GM18505 (cell line): ENCODE measurements around the gene FAM171A2.

ENCODE experiments used
- ATAC-seq: cut with Tn5 transposase; IDR thresholded peaks from one replicate; pipeline ENCODE4 v1.9.1; 2021; ENCODE audit not compliant: unreplicated experiment
- POLR2A ChIP-seq: IDR thresholded peaks from 4 replicates; pipeline ENCODE4 v1.6.1; 2011; ENCODE audit warnings: borderline replicate concordance; ENCODE audit not compliant: insufficient read depth, insufficient read length; ENCODE audit errors: extremely low read depth

FAM171A2 gene

DNA sequence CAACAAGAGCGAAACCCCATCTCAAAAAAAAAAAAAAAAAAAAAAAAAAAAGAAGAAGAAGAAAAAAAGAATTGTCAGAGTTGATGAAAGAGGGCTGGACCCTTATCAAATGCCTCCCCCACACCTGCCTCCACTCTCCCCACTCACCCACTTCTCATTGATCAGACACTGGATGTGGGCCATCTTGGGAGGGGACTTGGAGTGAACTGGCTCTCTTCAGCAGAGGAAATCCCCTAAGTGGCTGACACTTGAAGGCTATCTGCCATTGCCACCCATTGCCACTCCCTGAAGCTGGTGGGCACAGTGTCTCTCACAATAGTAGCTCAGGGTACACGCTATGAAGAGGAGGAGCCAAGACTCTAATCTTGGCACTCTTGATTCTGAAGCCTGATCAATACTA is 24.2 kb upstream of the FAM171A2 start:
- ATAC-seq: no peak

DNA sequence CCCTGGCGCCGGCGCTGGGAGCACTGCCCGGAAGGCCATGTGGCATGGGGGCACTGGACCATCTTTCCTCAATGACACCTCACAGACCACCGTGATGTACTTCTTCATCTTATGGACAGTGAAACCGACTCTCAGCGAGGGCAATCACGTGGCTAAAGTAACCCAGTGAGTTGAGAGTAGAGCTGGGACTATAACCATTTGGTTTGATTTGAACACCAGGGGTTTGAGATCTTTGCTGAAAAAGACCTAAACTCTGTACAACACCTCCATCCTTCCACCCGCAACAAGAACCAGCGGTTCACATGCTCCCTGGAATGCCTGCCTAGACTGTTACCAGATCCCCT is 22.5 kb upstream of the FAM171A2 start:
- no peak for ATAC-seq
- TF ChIP-seq POLR2A: no peak

More for the DNA sequence above, 24.2 kb upstream of the FAM171A2 start:
- no peak for TF ChIP-seq POLR2A

DNA sequence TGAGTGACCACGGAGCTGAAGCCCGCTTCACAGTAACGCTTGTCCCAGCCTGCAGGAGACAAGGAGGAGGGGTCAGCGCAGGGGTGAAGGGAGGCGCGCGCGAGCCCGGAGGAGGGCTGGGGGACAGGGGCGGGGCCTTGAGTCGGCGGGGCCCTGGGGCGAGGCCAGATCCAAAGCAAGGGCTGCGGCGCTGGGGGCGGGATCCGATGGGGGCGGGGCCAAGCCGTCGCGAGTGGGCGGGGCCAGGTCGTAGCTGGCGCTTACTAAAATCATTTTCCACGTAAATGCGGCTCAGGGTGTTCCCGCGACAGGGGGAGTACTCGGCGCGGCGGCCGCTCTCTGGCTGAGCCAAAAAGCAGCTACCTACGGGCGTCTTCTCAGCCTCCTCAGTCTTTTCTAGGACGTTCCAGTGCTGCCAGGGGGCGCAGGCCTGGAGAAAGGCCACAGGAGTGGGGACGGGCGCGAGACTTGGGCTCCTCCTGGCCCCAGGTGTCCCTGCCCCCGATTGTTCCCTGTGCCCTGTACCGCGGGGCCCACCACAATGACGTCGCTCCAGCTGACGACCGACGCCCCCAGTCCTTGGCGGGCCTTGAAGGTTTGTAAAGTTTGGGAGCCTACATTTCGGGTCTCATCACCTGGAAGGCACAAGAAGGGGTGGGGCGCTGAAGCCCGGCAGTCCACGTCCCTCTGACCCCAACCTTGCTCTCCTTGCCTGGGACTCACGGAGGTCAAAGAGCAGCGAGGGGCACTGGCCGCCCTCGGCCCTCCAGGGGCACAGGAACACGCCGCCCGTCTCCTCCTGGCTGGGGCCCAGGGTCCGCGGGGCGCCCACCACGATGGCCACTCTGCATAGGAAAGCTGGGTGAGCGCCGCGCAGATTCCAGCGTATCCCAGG is 21.9 kb upstream of the FAM171A2 start:
- no peak for ATAC-seq
- no peak for TF ChIP-seq POLR2A

DNA sequence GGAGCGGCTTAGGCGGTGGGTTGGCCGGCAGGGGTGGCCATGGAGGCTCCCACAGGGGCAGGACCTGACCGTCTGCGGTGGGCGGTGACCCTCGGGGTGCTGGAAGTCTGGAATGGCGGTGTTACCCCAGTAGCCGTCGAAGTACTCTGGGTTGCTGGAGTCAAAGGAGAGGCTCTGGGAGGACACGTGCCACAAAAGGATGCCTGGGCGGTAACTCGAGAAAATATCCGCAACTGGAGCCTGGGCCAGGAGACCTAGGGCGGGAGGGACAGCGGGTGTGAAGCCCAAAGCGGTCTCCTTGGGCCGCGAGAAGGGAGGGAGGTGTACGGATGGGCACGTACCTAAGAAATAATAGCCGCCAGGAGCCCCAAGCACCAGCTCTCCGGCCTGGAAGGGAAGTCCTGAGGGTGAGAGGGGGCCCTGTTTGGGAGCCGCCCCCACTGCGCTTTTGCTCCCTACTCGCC is 21.2 kb upstream of the FAM171A2 start:
- no peak for ATAC-seq

DNA sequence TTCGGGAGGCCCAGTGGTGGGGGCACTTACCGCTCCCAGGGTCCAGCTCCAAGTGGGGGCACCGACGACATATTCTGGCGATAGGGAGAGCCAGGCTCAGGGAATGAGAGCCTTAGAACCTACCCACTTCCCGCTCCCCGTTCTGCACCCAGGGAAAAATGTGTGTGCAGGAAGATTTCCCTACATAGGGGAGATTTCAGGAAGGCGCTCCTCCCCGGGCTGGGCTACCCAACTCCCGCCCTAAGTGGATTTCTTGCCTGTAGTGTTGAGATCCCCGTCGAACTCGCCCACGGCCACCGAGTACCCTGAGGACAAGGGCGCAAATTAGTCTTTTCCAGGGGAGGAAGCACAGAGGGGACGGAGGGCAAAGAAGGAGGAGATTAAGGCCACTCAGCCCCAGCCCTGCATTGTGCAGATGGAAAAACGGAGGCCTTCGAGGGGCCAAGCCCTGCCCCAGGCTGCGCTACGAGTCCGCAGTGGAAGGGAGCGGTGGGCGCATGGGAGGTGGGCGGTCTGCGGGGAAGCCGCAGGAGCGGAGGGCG is 20.7 kb upstream of the FAM171A2 start:
- no peak for TF ChIP-seq POLR2A
- no peak for ATAC-seq

More for the DNA sequence above, 21.2 kb upstream of the FAM171A2 start:
- no peak for TF ChIP-seq POLR2A

DNA sequence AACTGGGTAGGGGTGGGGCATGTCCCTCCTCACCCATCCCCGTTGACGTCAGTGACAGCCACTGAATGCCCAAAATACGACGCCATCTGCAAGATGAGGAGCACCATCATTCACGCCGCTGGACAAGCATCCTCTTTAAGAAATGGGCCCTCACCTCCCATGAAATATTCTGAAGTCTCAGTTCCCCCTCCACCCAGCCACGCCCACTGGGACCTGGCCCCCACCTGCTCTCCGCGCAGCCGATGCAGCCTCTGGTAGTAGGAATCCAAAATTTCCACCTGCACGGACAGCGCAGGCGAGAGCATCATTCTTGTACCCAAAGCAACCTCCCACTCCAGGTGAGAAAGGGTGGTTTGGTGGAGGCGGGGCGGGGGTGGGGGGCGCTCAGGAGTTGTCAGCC is 20.2 kb upstream of the FAM171A2 start:
- ATAC-seq: no peak

DNA sequence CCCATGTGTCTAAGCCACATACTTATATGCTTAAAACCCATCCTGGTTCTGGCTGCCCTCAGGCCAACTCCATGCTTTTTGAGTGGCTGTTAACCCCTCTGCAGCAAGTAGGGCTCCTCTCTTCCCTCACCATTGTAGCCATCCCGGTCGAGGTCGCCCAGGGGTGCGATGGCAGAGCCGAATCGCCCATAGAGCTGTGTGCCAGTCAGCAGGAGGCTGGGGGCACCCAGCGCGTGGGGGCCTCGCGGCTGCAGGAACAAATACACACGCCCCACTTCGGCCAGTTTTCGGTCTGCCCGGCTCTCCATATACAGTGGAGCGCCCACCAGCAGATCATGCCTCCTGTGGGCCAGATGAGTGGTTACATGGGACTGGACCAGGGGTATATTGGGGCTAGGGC is 19.7 kb upstream of the FAM171A2 start:
- ATAC-seq: no peak
- TF ChIP-seq POLR2A: no peak

More for the DNA sequence above, 20.2 kb upstream of the FAM171A2 start:
- no peak for TF ChIP-seq POLR2A

DNA sequence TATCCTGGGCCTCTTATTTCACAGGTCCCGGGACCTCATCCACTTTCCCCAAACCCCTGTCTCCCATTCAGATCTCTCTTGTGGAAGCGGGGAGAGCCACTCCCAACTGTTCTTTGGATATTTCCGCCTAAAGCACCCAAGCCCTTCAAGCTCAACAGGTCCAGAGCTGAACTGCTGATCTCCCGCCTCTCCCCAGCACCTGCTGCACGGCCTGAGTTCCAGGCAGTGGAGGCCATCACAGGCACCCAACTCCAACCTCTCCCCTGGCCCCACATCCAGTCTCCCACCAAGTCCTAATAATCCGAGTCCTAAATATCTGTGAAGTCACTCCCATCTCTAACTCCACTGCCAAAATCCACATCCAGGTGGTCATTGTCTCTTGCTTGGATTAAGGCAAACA is 19.3 kb upstream of the FAM171A2 start:
- TF ChIP-seq POLR2A: no peak
- ATAC-seq: no peak

DNA sequence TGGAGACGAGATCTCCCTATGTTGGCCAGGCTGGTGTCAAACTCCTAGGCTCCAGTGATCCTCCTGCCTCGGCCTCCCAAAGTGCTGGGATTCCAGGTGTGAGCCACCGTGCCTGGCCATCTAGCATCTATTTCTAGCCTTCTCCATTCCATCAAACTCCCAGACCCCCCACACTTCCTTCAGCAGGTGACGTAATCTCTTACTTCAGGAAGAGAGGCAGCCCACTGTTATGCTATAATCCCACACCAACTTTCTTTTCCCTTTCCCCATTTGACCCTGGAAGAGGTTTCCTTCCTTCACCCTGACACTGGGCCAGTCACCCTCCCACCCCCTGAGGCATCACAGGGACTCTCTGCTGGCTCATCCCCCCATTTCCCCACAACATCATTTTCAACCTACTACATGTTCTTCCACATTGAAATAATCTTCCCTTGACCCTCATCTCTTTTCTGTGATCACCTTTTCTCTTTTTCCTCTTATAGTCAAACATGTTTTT is 18.2 kb upstream of the FAM171A2 start:
- no peak for ATAC-seq
- no peak for TF ChIP-seq POLR2A

DNA sequence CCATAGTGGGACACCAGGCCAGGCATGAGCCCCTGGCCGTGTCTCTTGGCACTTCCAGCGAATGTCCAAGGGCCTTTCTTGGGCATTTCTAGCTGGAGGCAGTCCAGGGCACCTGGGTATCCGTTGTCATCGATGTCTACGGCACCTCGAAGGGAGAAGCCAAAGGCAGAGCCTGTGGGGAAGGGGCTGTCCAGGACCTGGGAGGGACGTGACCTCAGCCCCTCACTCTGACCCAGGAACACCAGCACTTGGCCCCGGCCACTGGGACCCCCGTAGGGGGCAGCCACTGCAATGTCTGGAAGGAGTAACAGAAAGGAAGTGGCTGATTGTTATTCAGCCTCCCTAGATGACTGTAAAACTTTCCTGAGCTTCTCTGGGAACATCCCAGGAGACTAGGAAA is 17.1 kb upstream of the FAM171A2 start:
- TF ChIP-seq POLR2A: no peak
- no peak for ATAC-seq

DNA sequence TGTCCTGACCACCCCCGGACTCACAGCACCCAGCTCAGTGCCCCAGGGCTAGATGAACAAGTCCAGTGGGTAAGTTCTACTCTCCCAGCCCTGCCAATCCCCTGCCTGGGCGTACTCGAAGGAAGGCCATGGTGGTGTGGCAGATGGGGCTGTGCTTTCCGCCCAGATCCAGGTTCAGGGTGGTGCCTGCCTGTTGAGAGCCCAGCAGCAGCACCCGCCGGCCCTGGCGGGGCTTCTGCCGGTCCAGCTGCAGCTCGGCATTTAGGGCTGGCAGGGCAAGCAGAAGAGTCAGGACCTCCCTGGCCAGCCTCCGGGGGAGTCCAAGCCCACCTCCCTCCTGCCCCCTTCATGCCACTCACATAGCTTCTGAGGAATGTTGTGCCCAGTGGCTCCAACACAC is 16.2 kb upstream of the FAM171A2 start:
- ATAC-seq: no peak
- no peak for TF ChIP-seq POLR2A

DNA sequence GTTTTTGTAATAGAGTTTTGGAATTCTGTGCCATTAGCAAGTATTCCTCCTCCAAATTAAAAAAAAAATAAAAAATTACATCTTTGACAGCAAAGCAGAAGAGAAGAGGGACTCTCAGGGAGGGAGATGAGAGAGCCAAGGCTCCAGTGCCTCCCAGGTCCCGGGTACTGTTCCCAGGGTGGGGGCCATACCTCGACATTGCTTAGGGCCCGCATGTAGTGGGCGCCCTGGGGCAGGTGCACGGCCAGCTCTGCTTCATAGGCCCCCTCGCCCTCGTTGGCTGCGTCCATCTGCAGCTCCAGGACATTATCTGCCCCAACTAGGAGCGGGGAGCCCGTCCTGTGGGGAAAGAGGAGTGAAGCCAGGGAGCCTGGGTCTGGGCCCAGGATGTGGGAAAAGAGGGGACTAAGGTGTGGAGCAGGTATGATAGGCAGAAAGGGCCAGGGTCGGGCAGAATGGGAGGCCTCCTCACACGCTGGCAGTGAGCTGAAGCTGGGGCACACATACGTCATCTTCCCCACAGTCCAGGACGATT is 14.6 kb upstream of the FAM171A2 start:
- no peak for TF ChIP-seq POLR2A

DNA sequence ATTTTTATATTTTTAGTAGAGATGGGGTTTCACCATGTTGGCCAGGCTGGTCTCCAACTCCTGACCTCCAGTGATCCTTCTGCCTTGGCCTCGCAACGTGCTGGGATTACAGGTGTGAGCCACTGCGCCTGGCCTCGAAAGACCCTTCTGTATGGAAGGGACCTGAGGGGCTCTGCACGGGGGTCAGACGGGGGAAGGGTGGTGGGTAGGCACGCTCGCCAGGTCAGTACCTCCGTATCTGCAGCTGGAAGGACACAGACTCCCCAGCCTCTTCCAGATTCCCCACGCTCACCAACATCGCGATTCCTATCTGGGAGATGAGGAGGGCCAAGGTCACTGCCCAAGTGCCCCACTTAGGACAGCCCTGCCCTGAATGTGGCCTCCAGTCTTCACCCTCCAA is 13.1 kb upstream of the FAM171A2 start:
- no peak for TF ChIP-seq POLR2A
- no peak for ATAC-seq

More for the DNA sequence above, 14.6 kb upstream of the FAM171A2 start:
- no peak for ATAC-seq

DNA sequence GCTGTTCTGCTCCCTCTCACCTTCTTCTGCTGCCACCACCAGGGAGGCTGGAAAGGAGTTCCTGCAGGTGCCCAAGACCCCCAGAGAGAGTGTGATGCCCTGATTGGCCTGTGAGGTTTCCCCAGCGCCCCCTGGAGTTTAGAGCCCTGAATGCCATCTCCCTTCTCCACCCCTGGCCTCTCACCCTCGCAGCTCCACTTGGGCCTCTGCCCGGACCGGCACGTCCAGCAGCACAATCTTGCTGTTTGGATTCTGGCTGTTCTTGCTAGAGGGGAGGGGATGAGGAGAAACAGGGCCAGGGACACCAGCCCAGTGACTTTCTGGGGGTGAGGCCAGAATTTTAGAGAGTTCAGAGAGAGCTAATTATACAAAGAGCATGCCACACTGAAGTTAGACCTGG is 12.5 kb upstream of the FAM171A2 start:
- no peak for TF ChIP-seq POLR2A
- ATAC-seq: no peak
